C4-2B (cell line): Measurements from ENCODE around the gene FRAS1.

ENCODE experiments used
- H3K27ac ChIP-seq: fragments of 450-650 bp; 2 replicates; pipeline ENCODE4 v1.5.1; 2017
- CTCF ChIP-seq: fragments of 450-650 bp; conservative IDR thresholded peaks from 2 replicates; pipeline ENCODE4 v1.5.1; 2017; ENCODE audit warnings: mild to moderate bottlenecking
- ZFX ChIP-seq: fragments of 450-650 bp; IDR thresholded peaks from 2 replicates; pipeline ENCODE4 v1.6.1; 2017

FRAS1 gene

DNA sequence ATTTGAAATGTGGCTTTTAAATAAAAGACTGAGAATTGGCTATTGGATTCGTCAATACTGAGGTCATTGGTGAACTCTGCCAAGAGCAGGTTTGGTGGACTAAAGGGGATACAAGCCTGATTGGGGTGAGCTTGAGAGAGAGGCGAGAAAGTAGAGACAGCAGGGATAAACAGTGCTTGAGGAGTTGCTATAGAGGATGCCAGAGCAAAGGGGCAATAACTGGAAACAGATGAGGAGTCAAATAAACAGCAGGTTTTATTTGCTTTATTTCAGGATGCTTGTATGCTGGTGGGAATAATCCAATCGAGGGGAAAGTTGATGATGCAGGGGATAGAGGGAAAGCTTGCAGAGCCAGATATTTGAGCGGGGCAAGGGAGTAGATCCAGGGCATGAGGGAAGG is 470.4 kb downstream of the FRAS1 start:
- TF ChIP-seq CTCF, result no peak
- TF ChIP-seq ZFX, result no peak
- no peak overlapping the region for H3K27ac ChIP-seq

- TF ChIP-seq CTCF, result no peak
- no peak for TF ChIP-seq ZFX
- no peak overlapping the region for H3K27ac ChIP-seq
These were observed 471.2 kb downstream of the FRAS1 start for GRCh38 chr4:78528327-78528726.

DNA sequence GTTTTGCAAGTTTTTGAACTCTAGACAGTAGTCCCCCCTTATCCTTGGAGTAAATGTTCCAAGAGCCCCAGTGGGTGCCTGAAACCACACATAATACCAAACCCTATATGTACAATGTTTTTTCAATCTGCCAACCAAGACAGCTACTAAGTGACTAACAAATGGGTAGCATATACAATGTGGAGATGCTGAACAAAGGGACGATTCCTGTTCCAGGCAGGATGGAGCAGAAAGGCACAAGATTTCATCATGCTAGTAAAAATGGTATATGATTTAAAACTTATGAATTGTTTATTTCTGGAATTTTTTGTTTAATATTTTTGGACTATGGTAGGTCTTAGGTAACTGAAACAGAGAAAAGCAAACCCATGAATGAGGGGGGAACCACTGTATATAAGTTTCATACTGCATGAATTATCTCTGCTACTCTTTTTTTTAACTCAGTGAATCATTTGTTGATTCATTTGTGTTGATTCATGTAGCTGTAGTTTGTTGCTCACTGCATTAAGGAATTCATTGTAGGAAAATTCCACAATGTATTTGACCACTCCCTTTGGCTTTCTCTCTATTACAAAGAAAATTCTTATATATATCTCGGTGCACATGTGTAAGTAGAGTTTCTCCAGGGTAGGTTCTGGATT is 472.6 kb downstream of the FRAS1 start:
- TF ChIP-seq CTCF, result no peak
- no peak for TF ChIP-seq ZFX
- no peak overlapping the region for H3K27ac ChIP-seq

DNA sequence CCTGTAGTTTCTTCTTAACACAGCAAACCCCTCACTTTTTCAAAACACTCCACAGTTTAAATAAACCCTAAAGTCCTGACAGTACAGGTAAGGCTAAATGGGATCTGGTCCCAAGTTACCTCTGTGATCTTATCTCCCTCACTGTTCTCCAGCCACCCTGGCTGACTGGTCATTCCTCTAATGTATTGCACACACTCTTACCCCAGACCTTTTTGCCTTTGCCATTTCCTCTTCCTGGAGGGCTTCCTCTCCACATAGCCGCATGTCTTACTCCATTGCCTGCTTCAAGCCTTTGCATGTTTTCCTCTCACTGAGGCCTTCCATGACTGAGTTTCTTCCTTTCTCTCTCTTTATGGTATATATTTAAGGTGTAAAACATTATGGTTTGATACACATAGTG is 474.9 kb downstream of the FRAS1 start:
- TF ChIP-seq CTCF (no peak), ZFX (no peak)
- no peak overlapping the region for H3K27ac ChIP-seq

- H3K27ac ChIP-seq, result no peak overlapping the region
- no peak for TF ChIP-seq CTCF
- no peak for TF ChIP-seq ZFX
These were observed 476.7 kb downstream of the FRAS1 start for GRCh38 chr4:78533854-78534253.

DNA sequence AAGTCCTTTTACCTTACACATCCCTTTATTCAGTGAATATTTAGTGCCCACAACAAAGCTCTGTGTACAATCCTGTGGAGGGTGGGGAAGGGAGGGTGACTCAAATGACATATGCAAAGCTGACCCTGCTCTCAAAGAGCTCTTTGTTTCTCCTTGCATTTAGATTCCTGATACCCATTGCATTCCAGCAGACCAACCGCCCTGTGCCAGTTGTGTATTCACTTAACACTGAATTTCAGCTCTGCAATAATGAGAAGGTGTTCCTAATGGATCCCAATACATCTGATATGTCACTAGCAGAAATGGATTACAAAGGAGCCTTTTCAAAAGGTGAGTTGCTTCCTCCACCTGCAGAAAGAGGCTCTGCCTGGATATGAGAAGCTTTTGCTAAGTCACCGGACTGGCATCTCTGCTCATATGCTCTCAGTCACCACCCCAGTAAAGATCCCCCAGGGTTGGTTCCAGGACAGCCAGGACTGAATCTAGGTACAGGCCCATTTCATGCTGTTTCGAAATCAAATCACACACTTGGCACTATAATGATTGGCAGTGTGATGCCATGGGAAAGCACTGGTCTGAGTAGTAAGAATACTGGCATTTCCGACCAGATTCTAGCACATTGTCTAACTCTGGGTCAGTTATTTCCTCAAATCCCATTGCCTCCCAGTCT is 477.3 kb downstream of the FRAS1 start:
- no peak overlapping the region for H3K27ac ChIP-seq
- TF ChIP-seq CTCF (no peak), ZFX (no peak)

DNA sequence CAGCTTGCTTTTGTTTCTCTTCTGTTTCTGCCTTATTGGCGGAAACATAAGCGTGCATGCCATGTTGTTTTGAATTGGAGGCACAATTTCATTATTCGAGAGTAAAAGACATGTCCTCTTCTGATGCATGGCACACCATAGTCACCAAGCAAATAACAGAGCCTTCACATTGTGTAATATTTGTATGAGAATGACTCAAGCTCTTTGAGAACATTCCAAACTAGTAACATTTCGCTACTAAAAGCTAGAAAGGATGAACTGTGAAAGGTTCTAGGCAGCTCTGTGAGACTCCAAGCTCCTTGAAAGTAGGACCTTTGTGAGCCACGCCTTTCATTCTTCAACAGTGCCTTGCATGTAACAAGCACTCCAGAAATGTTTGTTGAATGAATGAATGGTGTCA is 485.2 kb downstream of the FRAS1 start:
- H3K27ac ChIP-seq, result no peak overlapping the region
- TF ChIP-seq CTCF, result no peak
- no peak for TF ChIP-seq ZFX
